Effector memory CD8-positive, alpha-beta T cell (primary cell): ENCODE data around the gene GRM8.
"Not testable (repeated sequence)": the region's sequence is repeated elsewhere in the genome, so short reads cannot be mapped to it uniquely, and the experiment has no call there.

Experiments
- ATAC-seq: fragments of 150-1000 bp; cut with Tn5 transposase; replicated peaks from 2 replicates; pipeline ENCODE4 v1.10.0; 2021; ENCODE audit warnings: mild to moderate bottlenecking, moderate library complexity
- DNase-seq, 3 experiments: peaks; one replicate each; pipeline ENCODE4 v3.0.0; 2021
- H3K27ac Mint-ChIP-seq, 2 donors: one replicate each; pipeline ENCODE4 v1.8.0; 2022; ENCODE audit warnings: mild to moderate bottlenecking in 2 of 2, mixed read lengths in 2 of 2, moderate library complexity in 2 of 2
- H3K27me3 Mint-ChIP-seq, 2 donors: one replicate each; pipeline ENCODE4 v1.8.0; 2022; ENCODE audit warnings: mixed read lengths in 2 of 2
- H3K36me3 Mint-ChIP-seq: one replicate; pipeline ENCODE4 v1.8.0; 2022; ENCODE audit warnings: mild to moderate bottlenecking, moderate library complexity, mixed read lengths; ENCODE audit not compliant: insufficient read depth
- H3K4me1 Mint-ChIP-seq, 2 donors: one replicate each; pipeline ENCODE4 v1.8.0; 2022; ENCODE audit warnings: low read depth in 2 of 2, mixed read lengths in 2 of 2
- H3K4me3 Mint-ChIP-seq, 2 donors: one replicate each; pipeline ENCODE4 v1.8.0; 2022; ENCODE audit warnings: mild to moderate bottlenecking in 2 of 2, mixed read lengths in 2 of 2, moderate library complexity in 2 of 2
- H3K9me3 Mint-ChIP-seq, 2 donors: one replicate each; pipeline ENCODE4 v1.8.0; 2022; ENCODE audit warnings: mixed read lengths in 2 of 2

The GRM8 gene

GRCh38 chr7:126887560-126887959, 365.2 kb downstream of the GRM8 start:
- H3K4me1 Mint-ChIP-seq, H3K36me3 Mint-ChIP-seq, DNase-seq, H3K4me3 Mint-ChIP-seq, H3K27ac Mint-ChIP-seq, H3K9me3 Mint-ChIP-seq, H3K27me3 Mint-ChIP-seq, ATAC-seq: not testable (repeated sequence)

GRCh38 chr7:126882730-126883129, 370.0 kb downstream of the GRM8 start:
- not testable (repeated sequence) for H3K4me3 Mint-ChIP-seq, DNase-seq, H3K27me3 Mint-ChIP-seq, H3K27ac Mint-ChIP-seq, H3K9me3 Mint-ChIP-seq, ATAC-seq, H3K36me3 Mint-ChIP-seq, H3K4me1 Mint-ChIP-seq

DNA sequence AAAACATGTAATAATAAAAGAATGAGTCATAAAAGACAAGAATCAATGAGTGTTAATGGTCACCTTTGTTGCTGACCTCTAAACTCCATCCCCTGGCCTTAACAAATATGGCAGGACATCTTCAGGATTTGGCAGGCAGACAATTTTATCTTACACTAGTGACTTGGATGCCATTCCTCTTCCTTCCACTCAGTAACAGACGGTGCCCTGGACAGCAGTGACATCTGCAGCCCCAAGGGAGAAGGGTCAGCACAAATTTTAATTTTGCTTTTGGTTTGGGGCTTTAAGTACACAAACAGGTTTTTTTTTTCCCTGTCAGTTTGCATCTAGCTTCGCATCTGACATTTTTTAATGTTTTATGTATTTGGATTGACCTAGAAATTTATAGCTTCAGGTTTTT, 370.8 kb downstream of the GRM8 start:
- not testable (repeated sequence) for H3K27me3 Mint-ChIP-seq, ATAC-seq, H3K4me1 Mint-ChIP-seq, H3K4me3 Mint-ChIP-seq, H3K27ac Mint-ChIP-seq, H3K9me3 Mint-ChIP-seq, DNase-seq, H3K36me3 Mint-ChIP-seq

DNA sequence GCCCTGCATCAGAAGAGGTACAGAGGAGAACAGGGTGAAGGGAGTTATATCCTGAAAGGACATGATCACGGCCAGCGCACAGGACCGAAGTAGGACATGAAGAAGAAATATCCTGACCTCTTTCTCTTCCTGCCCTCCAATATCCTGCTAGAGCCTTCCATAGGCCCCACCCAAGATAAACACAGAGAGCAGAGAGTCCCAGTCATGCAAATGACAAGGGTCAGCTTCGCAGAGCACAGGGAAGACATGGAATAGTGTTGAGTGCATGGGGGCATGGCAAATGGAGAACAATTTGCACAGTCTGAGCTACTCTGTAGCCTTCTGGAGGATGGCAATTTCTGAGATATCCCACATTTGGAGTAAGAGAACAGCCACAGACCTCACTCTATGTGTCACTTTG, 371.4 kb downstream of the GRM8 start:
- DNase-seq, result no peak
- Mint-ChIP-seq H3K36me3 (no peaks in the 10 kb centered on the region), H3K4me1 (no peaks in the 10 kb centered on the region), H3K27ac (no peak overlapping the region), H3K9me3 (peaks cover 0 to 7% of the 10 kb centered on the region in 2 donors), H3K4me3 (no peak overlapping the region), H3K27me3 (no peaks in the 10 kb centered on the region)
- no peak for ATAC-seq

GRCh38 chr7:126876536-126876935, 376.2 kb downstream of the GRM8 start:
- not testable (repeated sequence) for ATAC-seq, H3K4me3 Mint-ChIP-seq, DNase-seq, H3K27me3 Mint-ChIP-seq, H3K27ac Mint-ChIP-seq, H3K36me3 Mint-ChIP-seq, H3K9me3 Mint-ChIP-seq, H3K4me1 Mint-ChIP-seq

- Mint-ChIP-seq H3K27me3 (no peaks in the 10 kb centered on the region), H3K27ac (no peak overlapping the region), H3K4me3 (no peak overlapping the region), H3K9me3 (peaks cover 4% of the 10 kb centered on the region in 2 donors), H3K4me1 (no peaks in the 10 kb centered on the region), H3K36me3 (no peaks in the 10 kb centered on the region)
- DNase-seq, result no peak
- no peak for ATAC-seq
Measured at GRCh38 chr7:126856691-126857291, 395.9 kb downstream of the GRM8 start.

- no peaks in the 10 kb centered on the region for H3K36me3 Mint-ChIP-seq
- H3K4me1 Mint-ChIP-seq, result no peaks in the 10 kb centered on the region
- H3K27me3 Mint-ChIP-seq, result no peaks in the 10 kb centered on the region
- DNase-seq, result no peak
- no peak for ATAC-seq
- H3K9me3 Mint-ChIP-seq, result no peaks in the 10 kb centered on the region
- H3K4me3 Mint-ChIP-seq, result no peak overlapping the region
- H3K27ac Mint-ChIP-seq, result no peak overlapping the region
Measured at GRCh38 chr7:126845331-126845730, 407.4 kb downstream of the GRM8 start.

GRCh38 chr7:126843883-126844282, 408.9 kb downstream of the GRM8 start:
- no peaks in the 10 kb centered on the region for H3K4me1 Mint-ChIP-seq
- H3K36me3 Mint-ChIP-seq, result no peaks in the 10 kb centered on the region
- H3K4me3 Mint-ChIP-seq, result no peak overlapping the region

GRCh38 chr7:126843336-126843735, 409.4 kb downstream of the GRM8 start:
- no peaks in the 10 kb centered on the region for H3K36me3 Mint-ChIP-seq
- H3K27ac Mint-ChIP-seq, result no peak overlapping the region
- ATAC-seq, result no peak
- no peaks in the 10 kb centered on the region for H3K4me1 Mint-ChIP-seq
- peaks cover 0 to 1% of the 10 kb centered on the region in 2 donors for H3K9me3 Mint-ChIP-seq
- no peak for DNase-seq
- H3K4me3 Mint-ChIP-seq, result no peak overlapping the region
- H3K27me3 Mint-ChIP-seq, result no peaks in the 10 kb centered on the region

More at GRCh38 chr7:126843883-126844282, 408.9 kb downstream of the GRM8 start:
- DNase-seq, result no peak
- ATAC-seq, result no peak
- Mint-ChIP-seq H3K9me3 (peaks cover 0 to 1% of the 10 kb centered on the region in 2 donors), H3K27me3 (no peaks in the 10 kb centered on the region), H3K27ac (no peak overlapping the region)

GRCh38 chr7:126842451-126842850, 410.3 kb downstream of the GRM8 start:
- no peak for ATAC-seq
- Mint-ChIP-seq H3K27ac (no peak overlapping the region), H3K9me3 (peaks cover 0 to 1% of the 10 kb centered on the region in 2 donors)

DNA sequence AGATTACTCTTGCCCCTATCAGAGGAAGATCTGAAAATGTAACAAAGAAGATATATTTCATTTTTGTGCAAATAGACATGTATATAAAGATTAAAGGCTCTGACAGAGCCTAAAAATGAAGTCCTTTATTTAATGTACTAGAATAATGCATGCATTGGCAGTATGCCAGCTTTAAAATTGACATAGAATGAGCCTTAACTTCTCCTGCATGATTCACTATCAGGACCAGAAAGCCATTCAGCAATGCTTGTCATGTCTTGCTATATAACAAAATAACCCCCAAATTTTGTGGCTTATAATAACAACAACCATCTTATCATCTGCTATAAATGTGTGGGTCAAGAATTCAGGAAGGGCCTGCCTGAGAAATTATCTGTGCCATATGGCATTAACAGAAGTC, 411.9 kb downstream of the GRM8 start:
- H3K9me3 Mint-ChIP-seq, result peaks cover 0 to 1% of the 10 kb centered on the region in 2 donors
- H3K4me1 Mint-ChIP-seq, result no peaks in the 10 kb centered on the region
- DNase-seq (no peak), ATAC-seq (no peak)
- no peak overlapping the region for H3K27ac Mint-ChIP-seq
- H3K4me3 Mint-ChIP-seq, result no peak overlapping the region
- H3K36me3 Mint-ChIP-seq, result no peaks in the 10 kb centered on the region
- no peaks in the 10 kb centered on the region for H3K27me3 Mint-ChIP-seq

More at GRCh38 chr7:126842451-126842850, 410.3 kb downstream of the GRM8 start:
- Mint-ChIP-seq H3K36me3 (no peaks in the 10 kb centered on the region), H3K27me3 (no peaks in the 10 kb centered on the region), H3K4me3 (no peak overlapping the region), H3K4me1 (no peaks in the 10 kb centered on the region)
- no peak for DNase-seq

- Mint-ChIP-seq H3K27ac (no peak overlapping the region), H3K4me1 (no peaks in the 10 kb centered on the region), H3K9me3 (peaks cover 0 to 1% of the 10 kb centered on the region in 2 donors), H3K4me3 (no peak overlapping the region), H3K36me3 (no peaks in the 10 kb centered on the region), H3K27me3 (no peaks in the 10 kb centered on the region)
- ATAC-seq, result no peak
- no peak for DNase-seq
Measured at GRCh38 chr7:126839624-126840023, 413.1 kb downstream of the GRM8 start.

DNA sequence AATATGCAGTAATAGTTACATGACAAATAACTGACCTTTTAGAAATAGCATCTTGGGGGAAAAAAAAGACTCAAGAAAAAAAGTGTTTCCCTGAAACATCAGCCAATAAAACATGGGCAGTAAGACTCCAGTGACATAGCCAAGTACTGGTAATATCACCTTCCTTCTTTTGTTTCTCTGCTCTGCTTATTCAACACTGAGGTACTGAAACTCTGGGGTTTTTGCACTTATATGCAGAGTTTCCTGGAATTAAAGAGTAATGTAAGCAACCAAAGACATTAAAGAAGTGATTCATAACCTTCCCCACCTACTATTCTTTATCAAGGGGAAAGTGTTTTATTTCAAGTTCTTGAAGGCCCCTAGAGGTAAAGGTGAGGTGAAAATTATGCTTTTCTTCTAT, 414.5 kb downstream of the GRM8 start:
- no peak overlapping the region for H3K27ac Mint-ChIP-seq
- H3K36me3 Mint-ChIP-seq, result no peaks in the 10 kb centered on the region
- no peak for ATAC-seq
- H3K4me1 Mint-ChIP-seq, result no peaks in the 10 kb centered on the region
- no peaks in the 10 kb centered on the region for H3K27me3 Mint-ChIP-seq
- DNase-seq, result no peak
- peaks cover 0 to 1% of the 10 kb centered on the region in 2 donors for H3K9me3 Mint-ChIP-seq
- no peak overlapping the region for H3K4me3 Mint-ChIP-seq

DNA sequence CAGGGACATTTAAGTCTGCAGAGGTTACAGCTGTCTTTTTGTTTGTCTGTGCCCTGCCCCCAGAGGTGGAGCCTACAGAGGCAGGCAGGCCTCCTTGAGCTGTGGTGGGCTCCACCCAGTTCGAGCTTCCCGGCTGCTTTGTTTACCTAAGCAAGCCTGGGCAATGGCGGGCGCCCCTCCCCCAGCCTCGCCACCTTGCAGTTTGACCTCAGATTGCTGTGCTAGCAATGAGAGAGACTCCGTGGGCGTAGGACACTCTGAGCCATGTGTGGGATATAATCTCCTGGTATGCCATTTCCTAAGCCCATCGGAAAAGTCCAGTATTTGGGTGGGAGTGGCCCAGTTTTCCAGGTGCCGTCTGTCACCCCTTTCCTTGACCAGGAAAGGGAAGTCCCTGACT, 421.5 kb downstream of the GRM8 start:
- H3K27ac Mint-ChIP-seq, H3K4me1 Mint-ChIP-seq, H3K27me3 Mint-ChIP-seq: not testable (repeated sequence)

DNA sequence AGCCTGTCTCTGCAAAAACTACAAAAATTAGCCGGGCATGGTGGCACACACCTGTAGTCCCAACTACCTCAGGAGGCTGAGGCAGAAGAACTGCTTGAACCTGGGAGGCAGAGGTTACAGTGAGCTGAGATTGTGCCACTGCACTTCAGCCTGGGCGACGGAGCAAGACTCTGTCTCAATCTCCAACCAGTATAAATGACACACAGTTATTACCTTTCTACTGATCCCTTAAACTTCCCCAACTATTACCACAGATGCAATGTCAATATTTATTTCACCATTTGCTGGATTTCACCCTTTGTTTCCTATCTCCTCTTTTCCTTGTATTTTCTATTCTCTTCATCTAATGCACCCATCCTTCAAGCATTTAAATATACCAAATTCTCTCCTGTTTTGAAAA, 431.8 kb downstream of the GRM8 start:
- H3K4me3 Mint-ChIP-seq, result no peak overlapping the region
- H3K9me3 Mint-ChIP-seq, result peaks cover 2 to 8% of the 10 kb centered on the region in 2 donors
- H3K27me3 Mint-ChIP-seq, result peaks cover 0 to 7% of the 10 kb centered on the region in 2 donors
- H3K27ac Mint-ChIP-seq, result no peak overlapping the region
- H3K4me1 Mint-ChIP-seq, result no peaks in the 10 kb centered on the region
- ATAC-seq (no peak), DNase-seq (no peak)
- H3K36me3 Mint-ChIP-seq, result no peaks in the 10 kb centered on the region

More for the DNA sequence above, 421.5 kb downstream of the GRM8 start:
- H3K4me3 Mint-ChIP-seq, DNase-seq, H3K9me3 Mint-ChIP-seq, ATAC-seq, H3K36me3 Mint-ChIP-seq: not testable (repeated sequence)
